HG02759 (cell line): ENCODE results near the gene NIT1.
A peak's percentile ranks its signal among the peaks of the same experiment; 100 is the strongest.

Source experiments
- ATAC-seq: cut with Tn5 transposase; IDR thresholded peaks from one replicate; pipeline ENCODE4 v1.9.1; 2021; ENCODE audit warnings: mild to moderate bottlenecking, moderate library complexity; ENCODE audit not compliant: unreplicated experiment

The NIT1 gene

DNA sequence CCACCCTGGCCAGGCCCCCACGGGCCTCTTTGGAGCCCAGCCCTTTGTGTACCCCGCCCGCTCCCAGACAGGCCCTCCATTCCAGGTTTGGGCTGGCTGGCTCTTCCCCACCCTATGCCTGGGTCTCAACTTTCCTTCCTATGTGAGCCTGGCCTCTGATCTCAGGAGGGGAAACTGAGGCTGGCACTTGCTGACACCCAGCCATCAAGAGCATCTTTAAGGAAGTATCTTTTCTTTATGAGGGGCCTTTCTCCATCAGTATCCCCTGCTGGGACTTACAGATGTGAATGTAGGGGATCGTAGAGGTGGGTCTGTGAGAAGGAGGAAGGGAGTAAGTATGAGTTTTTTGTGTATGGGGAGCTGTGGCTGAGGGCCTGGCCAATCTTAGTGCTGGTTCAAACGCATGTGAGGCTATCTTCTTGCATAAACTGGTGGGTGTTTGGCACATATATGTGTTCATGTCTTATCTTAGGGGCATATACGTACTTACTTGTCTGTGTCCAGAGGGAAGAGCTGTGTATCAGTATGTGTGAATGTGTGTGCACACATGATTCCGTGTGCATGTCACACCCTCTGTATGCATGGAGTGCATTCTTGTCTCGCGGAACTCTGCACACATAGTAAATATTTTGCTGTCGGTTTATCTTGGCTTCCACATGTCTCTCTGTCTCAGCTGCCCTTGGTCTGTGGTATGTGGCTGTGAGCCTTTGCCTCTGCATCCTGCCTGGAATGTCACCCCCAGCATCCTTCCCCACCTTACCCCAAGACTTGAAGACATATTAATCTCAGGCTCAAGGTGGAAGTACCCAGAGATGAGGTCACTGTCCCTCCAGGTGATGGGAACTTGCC lies 33.9 kb upstream of the NIT1 start:
- no peak for ATAC-seq

DNA sequence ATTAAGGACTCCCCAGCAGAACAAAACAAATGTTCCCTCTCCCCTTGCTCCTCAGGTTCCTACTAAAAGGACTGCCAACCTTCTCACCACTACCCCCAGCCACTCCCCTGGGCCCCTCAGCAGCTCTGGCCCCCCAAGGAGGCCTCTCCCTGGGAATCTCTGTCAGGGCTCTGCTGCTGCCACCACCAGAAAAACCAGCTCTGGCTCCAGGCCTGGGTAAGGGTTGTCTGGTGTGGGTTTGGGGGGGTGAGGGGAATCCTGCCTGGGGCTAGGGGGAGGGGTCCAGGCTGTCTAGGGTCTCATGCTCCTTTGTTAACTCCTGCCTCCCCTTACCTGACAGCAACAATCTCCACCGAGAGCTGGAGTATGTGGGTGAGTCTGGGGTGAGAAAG lies 33.3 kb upstream of the NIT1 start:
- no peak for ATAC-seq

DNA sequence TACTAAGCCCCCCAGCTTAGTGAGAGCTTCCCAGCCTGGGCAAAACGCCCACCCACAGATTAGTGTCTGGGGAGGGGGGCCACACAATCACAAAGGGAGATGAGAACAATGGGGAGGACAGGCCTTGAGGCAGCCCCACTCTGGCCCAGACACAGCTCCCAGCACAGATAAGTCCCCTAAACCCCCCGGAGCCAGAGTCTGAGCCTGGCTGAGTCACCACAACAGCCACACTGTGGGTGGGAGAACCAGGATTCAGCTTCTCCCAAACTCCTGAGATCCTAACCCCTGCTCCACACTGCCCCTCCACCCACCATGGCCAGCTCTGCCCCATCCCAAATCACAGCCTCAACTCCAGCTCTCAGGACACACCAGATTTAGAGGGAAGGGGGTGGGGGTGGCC lies 32.7 kb upstream of the NIT1 start:
- no peak for ATAC-seq

DNA sequence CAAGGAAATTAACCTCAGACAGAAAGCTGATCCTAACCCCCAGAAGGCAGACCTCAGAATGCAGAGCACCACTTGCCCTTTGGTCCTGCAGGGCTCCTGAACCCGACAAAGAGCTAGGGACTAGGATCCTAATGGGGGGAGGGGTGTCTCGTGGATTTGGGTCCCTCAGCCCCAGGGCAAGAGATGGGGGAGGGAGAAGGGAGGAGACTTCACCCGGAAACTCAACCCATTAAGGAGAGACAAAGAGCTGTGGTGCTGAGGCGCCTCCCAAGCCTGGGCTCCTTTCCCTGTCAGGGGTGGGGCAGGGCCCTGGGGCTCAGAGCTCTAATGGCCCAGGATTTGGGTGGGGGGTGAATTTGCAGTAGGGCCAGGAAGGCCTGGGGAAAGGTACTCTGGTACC lies 31.4 kb upstream of the NIT1 start:
- ATAC-seq = no peak

DNA sequence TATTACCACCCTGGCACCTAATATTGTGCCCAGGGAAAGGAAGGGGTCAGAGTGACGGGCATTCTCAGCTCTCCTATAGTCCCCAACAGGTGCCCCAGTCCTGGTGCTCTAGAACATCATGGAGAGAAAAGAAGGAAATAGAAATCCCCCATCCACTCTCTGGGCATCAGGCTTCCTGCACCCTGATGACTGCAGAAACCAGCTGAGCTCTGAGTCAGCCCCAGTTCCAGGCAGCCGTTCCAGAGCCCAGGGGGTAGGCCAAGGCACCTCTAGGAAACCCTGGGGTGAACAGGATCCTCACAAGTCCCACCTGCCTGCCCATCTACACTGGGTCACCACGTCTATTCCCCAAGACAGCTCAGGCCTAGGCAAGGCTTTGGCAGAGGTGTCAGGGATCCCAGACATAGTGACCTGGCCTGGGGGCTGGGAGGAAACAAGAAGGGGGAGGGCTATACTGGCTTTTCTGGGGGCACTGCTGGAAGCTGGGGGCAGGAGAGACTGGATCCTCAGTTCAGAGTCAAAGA lies 29.3 kb upstream of the NIT1 start:
- no peak for ATAC-seq

DNA sequence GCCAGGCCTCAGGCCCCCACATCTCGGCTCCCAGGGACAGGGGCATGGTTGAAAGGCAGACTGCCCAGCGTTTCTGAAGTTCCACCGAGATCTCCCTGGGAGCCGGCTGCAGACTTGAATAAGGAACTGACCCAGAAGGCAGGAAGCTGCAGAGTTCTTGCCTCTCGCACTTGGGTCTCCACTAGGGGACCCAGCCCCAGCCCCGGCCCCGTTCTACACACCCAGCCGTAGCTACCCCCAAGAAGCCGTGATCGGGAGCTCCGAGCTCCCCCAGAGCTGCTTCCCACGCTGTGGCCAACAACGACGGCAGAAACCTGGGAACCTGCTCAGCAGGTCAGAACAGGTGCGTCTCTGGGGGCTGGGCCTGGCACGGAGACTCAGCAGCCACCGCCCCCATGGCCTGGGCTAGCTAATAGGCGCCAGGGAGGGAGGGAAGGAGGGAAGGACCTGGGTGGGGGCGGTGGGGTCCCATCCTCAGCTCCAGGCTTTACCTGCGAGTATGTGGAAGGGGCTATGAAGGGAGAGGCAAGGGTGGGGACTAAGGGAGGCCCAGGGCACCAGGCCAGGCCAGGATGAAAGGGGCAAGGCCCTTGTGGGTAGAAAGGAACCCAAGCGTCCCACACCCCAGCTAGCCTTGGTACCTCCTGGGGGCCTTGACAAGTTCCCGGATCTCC lies 28.5 kb upstream of the NIT1 start, which contains the start of gene NECTIN4:
NECTIN4 (minus strand) TSS at position 308 of the 674 bp plus-strand sequence; CDS start at position 46, 262 bp downstream.
- no peak for ATAC-seq

DNA sequence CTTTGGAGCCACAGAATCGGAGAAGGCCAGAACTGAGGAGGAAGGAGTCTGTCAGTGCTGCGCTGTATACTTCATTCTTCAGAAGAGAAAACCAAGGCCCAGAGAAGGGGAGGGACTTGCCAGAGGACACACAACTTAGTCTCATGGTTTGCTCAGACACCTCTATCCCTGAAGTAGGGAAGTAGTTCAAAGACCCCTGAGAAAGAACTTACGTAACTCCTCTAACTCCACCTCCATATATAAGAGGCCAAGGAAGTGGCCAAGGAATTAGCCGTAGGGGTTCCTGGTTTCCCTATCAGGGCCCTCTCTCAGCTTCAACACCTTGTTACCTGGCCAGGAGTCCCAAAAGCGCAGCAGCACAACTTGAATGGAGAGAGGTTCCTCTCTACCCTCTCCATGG lies 28.0 kb upstream of the NIT1 start:
- ATAC-seq = no peak

DNA sequence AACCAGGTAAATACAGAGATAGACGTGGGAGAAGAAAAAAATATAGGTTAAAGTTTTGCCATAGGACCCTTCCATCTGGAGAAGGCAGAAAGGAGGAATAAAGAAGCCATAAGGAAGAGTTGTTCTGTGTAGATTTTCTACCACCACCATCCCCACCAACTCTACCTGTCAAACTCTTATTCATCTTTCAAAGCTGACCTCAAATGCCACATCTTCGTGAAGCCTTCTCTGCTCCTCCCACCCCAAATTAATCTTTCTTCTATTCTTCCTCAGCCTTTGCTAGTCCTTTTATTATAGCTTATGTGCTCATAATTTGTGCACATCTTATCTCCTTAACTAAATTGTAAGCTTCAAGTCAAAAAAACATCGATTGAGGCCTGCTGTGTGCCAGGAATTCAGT lies 27.3 kb upstream of the NIT1 start:
- no peak for ATAC-seq

DNA sequence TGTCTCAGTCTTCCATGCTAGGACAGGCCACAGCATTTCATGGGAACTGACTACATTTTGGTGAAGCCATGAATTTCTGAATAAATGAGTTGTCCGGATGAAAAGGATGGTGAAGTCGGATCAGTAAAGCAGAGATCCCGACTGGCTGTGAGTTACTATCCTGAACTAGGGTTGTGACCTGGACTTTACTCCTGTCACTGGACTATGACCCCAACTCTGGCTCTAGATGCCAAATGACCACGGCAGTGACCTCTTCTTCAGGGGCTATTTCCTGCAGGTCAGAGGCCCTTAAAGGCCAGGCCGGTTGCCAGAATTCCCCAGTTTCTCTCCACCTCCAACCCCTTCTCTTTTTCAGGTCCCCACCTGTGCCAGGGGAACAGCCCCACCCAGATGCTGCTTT lies 26.8 kb upstream of the NIT1 start:
- no peak for ATAC-seq

DNA sequence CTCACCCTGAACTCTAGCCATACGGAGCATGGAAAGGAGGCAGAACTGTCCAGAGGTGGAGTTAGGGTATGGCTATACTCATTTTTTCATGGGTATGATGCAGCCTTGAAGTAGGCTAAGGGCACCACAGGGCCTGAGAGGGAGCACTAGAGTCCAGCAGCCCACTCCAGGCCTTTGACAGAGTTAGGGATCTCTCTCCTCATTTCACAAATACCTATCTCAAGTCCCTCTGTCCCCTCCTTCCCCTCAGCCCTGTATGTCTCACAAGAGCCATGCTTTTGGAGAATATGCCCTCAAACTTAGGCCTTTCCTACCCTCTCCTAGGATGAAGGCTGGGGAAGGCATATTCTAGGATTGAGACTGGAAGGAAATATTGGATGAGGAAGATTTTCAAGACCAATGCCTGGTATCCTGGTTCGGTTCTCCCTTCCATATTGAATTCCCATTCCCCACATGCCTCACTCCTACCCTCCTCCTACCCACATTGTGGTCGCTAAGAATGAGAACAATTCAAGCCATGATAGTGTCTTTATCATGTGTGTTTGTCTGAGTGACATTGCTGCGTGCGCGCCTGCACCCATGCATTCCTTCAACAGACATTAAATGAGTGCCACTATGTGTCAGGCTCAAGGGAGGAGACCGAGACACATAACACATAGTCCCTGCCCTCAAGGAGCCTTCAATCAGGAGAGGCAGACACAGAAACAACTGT lies 26.0 kb upstream of the NIT1 start:
- ATAC-seq = no peak

DNA sequence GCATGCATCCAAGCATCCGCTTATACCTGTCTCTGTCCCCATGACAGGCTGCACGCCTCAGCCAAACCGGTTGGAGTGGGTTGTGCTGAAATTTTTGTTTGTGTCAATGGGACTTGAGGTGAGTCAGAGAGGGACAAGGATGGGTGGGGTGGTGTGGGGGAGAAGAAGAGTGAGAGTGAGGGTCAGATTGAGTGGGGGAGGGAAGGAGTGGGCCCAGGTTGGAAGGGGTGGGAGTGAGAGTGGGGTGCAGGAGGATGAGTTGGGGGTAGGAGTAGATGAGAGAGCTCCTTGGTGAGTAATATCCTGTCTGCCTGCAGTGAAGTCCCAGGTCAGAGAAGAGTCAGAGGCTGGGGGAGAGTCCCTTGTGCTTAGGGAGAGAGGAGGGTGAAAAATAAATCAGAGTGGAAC lies 25.3 kb upstream of the NIT1 start:
- ATAC-seq = peak; percentile 33

DNA sequence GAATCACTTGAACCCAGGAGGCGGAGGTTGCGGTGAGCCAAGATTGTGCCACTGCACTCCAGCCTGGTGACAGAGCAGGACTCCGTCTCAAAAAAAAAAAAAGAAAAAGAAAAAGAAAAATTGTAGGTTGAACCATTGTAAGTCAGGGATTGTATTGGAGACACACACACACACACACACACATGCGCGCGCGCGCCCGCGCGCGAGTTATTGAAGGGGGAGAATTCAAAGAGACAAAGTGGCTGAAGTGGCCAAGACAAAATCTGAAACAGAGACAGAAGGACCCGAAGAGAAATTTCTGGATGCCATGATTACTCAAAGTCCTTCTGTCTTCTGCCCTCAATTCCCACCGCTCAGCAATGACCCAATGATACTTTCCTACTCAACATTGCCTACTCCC lies 23.4 kb upstream of the NIT1 start:
- no peak for ATAC-seq

DNA sequence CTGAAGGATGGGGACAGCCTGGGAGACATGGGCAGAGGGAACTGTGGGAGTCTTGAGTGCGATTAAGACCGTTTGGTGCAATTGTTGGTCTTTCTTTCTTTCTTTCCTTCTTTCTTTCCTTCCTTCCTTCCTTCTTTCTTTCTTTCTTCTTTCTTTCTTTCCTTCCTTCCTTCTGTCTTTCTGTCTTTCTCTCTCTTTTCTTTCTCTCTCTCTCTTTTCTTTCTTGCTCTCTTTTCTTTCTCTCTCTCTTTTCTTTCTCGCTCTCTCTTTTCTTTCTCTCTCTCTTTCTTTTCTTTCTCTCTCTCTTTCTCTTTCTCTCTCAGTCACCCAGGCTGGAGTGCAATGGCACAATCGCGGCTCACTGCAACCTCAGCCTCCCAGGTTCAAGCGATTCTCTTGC lies 22.7 kb upstream of the NIT1 start:
- no peak for ATAC-seq

DNA sequence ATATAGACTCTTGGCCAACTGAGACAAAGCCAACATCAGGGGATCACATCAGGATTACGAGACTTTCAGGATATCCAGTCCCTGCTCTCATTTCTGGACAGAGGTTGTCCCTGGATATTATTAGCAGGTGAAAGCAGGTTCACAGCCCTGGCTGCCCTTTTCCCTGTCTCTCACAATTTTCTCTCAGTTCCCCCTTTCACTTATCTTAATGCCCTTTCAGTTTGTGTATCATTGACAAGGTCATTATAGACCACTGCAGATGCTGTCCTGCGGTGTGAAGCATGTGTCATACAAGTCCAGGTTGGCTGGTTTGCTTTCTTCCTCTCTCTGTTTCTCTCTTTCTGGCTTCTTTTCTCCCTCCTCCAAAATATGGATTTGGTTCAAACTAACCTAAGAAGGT lies 21.9 kb upstream of the NIT1 start:
- peak; percentile 37 for ATAC-seq

DNA sequence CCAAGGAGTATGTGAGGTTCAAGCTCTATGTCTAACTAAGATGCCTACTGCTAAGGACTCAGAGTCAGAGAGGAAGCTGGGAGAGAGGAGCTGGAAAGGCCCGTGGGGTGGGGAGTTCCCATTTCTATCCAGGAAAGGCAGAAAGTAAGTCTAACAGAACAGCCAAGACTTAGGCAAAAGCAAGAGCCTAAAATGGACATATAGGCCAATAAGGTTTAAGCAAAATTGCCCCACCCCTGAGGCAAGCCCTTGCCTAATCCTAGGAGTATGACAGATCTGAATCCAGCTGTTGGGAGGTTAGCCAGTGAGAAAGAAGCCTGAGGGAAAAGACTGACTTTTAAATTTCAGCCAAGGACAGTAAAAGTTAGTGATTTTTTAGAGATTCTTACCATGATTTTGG lies 21.4 kb upstream of the NIT1 start:
- no peak for ATAC-seq

DNA sequence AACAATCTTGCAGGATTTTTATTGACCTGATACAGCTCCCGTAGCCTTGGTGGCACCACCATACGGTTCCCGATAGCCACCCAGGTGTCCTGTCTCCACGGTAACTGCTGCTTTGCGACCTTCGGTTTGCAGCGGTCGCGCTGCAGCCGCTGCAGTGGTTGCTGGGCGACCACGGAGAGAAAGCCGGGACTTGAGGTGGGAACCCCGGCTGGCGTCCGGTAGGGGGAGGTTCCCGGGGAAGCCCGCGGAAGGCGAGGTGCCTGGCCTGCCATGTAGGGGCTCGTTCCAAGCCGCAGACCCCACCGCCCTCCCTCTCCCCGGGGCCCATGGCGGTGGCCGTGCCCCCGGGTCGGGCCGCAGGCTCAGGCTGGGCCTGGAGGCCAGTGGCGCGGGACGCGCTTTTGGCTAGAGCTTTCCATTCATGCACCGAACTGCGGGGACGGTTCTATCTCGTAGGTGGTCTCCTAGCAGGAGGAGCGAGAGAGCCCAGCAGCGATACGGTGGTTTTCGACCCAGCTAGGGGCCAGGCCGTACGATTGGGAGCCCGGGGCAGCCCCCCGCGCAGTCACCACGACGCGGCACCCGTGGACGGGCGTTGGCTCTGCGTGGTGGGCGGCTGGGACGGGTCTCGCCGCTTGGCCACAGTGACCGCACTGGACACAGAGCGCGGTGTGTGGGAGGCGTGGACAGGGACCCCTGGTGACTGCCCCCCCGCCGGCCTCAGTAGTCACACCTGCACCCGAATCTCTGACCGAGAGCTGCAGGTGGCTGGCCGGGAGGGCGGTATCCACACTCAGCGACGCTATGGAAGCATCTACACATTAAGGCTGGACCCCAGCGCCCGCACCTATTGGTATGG lies 19.5 kb upstream of the NIT1 start, which contains the start of gene KLHDC9:
KLHDC9 (plus strand) TSS at position 152 of the 859 bp plus-strand sequence; CDS start at position 327, 175 bp downstream.
- ATAC-seq = peak; percentile 84

DNA sequence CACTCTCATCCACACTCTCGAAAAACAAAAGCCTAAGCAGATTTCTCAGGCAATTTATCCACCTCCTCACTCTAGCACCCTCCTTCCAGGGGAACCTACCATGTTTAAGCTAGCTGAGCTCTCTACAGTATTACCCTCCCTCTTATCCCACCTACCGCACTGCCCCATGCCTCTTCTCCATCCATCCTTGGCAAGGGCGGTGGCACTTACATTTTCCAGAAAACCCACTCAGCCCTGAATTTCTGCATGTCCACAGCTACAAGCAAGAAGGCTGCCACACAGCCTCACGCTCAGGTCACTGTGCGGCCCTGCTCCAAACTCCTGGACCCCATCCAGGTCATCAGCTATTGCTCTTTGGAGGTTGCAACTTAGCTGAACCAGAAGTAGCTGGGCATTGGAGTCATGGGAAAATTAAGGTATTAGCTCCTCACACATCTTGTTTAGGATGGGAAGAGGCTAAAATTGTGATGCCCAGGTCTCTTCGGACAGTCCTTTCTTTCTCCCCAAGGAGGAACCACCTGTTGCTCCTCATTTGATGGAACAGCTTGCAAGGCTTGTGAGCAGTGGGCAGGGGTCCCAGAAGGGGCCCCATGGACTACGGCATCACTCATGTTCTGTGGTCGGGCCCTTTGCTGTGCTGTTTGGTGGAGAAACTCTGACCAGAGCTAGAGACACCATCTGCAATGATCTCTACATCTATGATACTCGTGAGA lies 18.7 kb upstream of the NIT1 start:
- ATAC-seq = no peak

DNA sequence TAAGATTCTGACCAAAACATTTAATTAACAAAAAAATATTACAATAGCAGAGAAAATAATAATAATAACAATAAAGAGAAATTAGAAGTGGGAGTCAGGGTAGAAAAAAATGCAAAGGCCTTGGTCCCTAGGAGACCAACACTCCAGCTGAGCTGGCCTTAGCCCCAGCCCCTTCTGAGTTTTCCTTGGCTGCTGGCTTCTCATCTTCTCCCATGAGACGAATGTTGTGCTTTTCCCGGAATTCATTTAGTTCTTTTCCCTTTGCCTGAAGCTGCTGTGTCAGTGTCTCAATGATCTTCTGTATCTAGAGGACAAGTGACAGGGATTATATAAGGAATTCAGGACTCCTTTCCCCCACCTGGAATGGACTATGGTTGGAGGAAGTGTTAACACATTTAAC lies 17.3 kb upstream of the NIT1 start:
- no peak for ATAC-seq

DNA sequence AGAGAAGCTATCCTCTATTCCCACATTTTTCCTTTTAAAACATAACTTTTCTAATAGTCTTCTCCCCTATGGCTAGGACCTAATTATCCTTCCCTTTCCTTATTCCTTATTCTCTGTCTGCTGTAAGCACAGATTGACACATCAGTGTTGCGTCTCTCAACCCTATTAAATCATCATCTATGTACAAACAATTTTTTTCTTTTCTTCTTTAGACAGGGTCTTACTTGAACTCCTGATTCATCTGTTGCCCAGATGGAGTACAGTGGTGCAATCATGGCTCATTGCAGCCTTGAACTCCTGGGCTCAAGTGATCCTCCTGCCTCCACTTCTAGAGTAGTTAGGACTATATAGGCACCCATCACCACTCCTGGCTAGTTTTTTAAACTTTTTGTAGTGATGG lies 11.5 kb upstream of the NIT1 start:
- no peak for ATAC-seq

DNA sequence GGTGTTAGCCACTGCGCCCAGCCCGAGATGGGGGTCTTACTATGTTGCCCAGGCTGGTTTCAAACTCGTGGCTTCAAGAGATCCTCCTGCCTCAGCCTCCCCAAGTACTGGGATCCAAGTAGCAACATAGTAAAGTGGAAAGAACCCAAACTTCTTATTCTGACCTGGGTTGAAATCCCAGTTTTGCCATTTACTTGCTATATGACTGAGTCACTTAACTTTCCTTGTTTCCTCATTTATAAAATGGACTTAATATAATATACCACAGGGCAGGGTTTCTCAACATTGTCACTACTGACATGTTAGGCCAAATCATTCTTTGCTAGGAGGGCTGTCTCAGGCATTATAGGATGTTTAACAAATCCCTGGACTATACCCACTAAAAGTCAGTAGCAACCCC lies 6.8 kb upstream of the NIT1 start:
- no peak for ATAC-seq
